NCI-H82 treated with DMSO at 0.1 percent for 48 hours (cell line): ENCODE data around the gene SLU7.
A peak's percentile ranks its signal among the peaks of the same experiment; 100 is the strongest.
"Not testable (repeated sequence)": the region's sequence is repeated elsewhere in the genome, so short reads cannot be mapped to it uniquely, and the experiment has no call there.

Source experiments
- DNase-seq: peaks from one replicate; lab custom pipeline; 2025; ENCODE audit not compliant: unreplicated experiment; lab: John Stamatoyannopoulos, UW

The SLU7 gene

GRCh38 chr5:160451281-160451680 lies 32.4 kb upstream of the SLU7 start:
- DNase-seq: no peak

GRCh38 chr5:160450164-160450932 lies 31.5 kb upstream of the SLU7 start:
- DNase-seq: no peak

DNA sequence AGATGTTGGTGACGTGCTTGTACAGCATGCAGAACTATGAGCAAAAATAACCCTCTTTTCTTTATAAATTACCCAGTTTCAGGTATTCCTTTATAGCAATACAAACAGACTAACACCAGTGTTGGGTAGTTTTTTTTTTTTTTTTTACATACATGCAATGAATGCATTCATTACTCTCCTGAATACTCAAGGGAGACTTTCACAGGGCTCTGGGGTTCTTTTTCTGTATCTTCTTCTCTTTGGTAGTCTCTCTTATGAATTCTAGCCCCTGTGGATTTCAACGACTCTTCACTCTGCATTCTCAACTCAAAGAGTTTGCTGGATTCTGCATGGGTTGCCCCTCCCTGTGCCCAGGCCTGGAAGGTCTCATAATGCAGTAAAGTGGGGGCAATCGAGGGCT lies 30.6 kb upstream of the SLU7 start:
- no peak for DNase-seq

DNA sequence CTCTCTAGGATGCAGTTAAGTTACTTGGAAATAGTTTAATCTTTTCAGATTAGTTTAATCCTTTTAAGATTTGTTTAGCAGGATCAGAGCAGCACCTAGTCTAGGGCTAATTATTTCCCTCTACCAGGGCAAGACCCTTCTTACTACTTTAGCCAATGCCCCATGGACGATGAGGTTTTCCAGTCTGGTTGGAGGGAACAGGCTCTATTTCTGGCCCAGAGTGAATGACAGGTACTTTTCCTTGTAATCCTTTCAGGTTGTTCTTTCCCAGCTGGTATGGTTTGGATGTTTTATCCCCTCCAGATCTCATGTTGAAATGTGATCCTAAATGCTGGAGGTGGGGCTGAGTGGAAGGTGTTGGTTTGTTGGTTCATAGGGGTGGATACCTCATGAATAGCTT lies 30.0 kb upstream of the SLU7 start:
- DNase-seq: peak; percentile 96

DNA sequence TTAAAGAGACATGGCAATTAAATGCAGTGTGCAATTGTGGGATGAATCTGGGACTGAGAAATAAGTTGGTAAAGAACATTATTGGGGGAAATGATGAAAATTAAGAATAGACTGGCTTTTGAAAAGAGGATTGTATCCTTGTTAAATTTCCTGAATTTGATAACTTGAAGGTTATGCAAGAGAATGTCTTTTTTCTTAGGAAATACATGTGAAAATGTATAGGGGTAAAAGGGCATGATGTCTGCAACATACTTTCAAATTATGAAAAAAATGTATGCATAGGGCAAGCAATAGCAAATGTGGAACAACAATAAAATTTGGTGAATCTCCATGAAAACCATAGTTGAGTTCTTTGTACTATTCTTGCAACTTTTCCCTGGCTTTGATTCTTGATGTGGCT lies 26.9 kb upstream of the SLU7 start:
- DNase-seq: no peak

- no peak for DNase-seq
Observed at GRCh38 chr5:160445132-160445531, 26.3 kb upstream of the SLU7 start.

GRCh38 chr5:160444407-160444806 lies 25.5 kb upstream of the SLU7 start:
- DNase-seq: no peak

DNA sequence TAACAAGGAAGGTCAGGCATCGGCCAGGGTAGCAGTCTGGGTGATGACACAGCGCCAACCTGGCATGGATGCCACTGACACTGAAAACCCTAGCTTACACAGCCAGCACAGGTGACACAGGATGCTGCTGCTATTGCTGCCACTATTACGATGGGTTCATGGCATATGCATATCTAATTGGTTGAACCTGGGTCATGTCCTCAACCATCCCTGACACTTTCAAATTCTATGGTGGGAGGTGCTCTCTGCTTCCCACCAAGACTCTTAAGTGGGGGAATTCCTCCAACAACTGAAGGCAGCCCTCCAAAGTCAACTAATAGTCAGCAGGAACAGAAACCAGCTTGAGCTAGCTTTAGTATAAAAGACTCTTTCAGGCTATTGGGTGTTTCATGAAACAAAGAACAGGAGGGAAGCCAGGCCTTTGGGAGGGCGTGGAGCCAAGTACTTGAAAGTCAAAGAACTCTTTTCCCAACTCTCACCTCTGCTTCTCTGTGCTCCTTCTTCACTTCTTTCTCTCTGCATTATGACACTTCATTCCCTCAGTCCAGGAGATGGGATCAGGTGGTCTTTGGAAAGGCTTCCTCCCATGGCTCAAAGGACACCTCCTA lies 24.0 kb upstream of the SLU7 start:
- no peak for DNase-seq

- no peak for DNase-seq
Observed at GRCh38 chr5:160441311-160441781, 22.5 kb upstream of the SLU7 start.

- peak; percentile 56 for DNase-seq
Observed at GRCh38 chr5:160439205-160439600, 20.3 kb upstream of the SLU7 start.

DNA sequence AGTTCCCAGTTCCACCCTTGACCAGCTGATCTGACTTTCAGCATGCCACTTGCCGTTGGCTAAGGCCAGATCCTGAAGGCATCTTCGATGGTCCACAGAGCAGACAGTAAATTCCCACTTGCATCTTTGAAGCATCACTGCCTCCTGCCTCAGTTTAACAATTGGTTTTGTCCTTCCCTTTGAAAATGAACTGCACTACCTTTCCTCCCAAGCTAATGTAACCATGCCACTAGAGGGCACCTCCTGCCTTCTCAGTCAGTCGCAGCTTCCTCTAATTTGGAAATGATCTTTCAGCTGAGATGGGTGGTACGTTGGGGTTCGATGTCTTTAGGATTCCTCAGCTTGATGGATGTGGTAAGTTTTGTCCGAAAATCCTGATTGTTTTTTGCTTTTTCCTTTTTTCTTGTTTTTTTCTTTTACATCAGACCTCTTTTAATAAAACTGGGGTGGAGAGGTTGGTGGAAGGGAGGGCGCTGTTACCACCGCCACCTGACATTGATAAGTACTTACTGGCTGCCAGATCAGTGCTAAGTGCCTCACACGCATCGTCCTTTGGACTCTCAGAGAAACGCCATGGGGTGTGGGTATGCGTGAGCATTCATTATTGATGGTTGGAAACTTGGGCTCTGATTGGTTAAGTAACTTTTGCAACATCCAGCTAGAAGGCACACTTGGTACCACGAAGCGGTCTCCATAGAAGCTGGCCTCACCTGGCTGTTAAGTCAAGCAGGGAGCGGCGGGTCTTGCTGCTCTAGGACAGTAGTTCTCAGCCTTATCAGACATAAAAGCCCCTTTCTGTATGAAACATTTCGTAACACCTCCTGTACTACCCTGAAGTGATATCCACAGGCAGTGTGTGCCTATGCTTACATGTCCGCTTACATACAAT lies 19.7 kb upstream of the SLU7 start:
- DNase-seq: peak; percentile 45

DNA sequence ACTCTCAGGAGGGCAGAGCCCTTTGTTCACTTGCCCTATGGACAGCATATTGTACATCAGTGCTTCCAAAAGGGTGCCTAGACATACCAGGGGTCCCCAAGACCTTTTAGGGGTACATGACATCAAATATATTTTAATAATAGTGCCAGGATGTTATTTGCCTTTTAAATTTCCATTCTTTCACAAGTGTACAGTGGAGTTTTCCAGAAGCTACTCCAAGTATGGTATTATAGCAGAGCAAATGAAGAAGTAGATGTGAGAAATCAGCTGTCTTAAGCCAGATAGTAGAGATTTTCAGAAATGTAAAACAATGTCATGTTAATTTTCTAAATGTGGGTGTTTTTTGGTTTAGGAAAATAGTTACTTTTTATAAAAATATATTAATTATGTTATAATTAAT lies 18.4 kb upstream of the SLU7 start:
- no peak for DNase-seq

GRCh38 chr5:160436661-160437060 lies 17.8 kb upstream of the SLU7 start:
- not testable (repeated sequence) for DNase-seq

DNA sequence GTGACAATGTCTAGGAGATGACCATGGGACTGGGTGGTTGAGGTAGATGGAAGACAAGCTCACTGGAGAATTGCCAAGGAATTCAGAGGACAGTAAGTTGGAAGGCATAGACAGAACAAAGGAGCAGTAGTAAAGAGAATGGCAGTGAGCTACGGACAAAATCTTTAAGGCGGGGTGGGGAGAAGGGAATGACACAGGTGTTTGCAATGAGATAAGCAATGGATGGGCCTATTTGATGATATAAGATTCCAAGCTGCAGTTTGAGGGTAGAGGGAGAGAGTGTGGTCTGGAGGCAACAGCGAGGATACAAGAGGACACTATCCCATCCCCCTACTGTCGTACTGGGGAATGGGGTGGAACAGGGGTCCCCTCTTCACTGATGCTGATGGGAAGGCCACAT lies 17.1 kb upstream of the SLU7 start:
- DNase-seq: no peak

- DNase-seq: no peak
Observed at GRCh38 chr5:160435532-160435931, 16.7 kb upstream of the SLU7 start.

- no peak for DNase-seq
Observed at GRCh38 chr5:160434022-160434531, 15.2 kb upstream of the SLU7 start.

DNA sequence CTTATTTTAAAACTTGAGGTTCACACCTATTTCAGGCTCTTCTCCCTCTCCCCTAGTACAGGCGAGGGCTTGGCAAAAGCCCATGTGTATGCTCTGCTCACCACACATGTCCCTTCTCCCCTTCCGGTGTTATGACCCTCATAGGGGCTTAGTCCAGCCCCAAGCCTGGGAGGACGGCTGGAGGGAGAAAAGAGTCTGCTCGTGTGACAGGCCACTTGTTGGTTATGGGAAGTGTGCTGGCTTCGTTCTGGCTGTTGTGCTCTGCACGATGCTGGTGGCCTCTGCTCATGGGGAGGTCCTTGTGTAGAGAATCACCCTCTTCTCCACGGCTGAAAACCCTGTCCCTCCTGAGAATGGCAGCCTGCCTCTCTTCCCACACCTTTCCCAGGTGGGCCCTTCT lies 13.9 kb upstream of the SLU7 start:
- DNase-seq: no peak

DNA sequence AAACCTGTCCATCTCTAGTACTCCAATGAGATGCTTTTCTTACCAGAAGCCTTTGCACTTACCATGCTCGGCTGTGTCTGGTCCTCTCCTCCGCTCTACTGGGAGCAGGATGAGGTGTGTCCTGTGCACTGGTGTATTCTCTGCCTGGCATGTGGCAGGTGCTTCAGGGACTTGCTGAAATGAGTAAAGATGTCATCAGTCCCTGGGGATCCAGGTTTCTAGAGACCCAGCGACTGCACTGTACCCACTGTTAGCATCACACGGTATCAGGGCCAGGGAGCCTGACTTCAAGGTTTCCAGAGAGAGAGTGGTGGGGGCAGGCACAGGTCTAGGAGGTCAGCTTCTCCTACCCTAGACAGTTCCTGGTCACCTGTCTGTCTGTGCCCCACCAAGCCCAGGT lies 13.3 kb upstream of the SLU7 start:
- no peak for DNase-seq

- no peak for DNase-seq
Observed at GRCh38 chr5:160427607-160428006, 8.7 kb upstream of the SLU7 start.

- DNase-seq: no peak
Observed at GRCh38 chr5:160423099-160423498, 4.2 kb upstream of the SLU7 start.

- peak; percentile 90 for DNase-seq
Observed at GRCh38 chr5:160421625-160422258, 2.9 kb upstream of the SLU7 start, which contains the start of gene PTTG1. TSS of gene PTTG1 (plus strand) at chr5:160421855. CDS start at chr5:160422313, 458 bp downstream.
